HepG2 (cell line): ENCODE results near the gene SUSD6. TPM values are rescaled to one million over a fixed set of nuclear protein-coding genes. Genes with fewer than 3 reads are reported as not detected.

Source experiments
- ATAC-seq: fragments of 200-7000 bp; cut with Tn5 transposase; 3 replicates; pipeline ENCODE4 v1.9.1; 2020; ENCODE audit warnings: mild to moderate bottlenecking, moderate library complexity
- BruUV-seq: library from RNA; stranded (reverse); fragments of 400-500 nt; replicated peaks from 2 replicates; lab custom pipeline; 2021; lab: Mats Ljungman, UMichigan
- CTCF ChIA-PET: fragments of 300-600 bp; formaldehyde crosslinking; extraction: SDS; loops from one replicate; lab custom pipeline; 2021; ENCODE audit warnings: low total read pairs, inconsistent platforms, low intra/inter-chr PET ratio; lab: Yijun Ruan, JAX
- POLR2A ChIA-PET: fragments of 350-600 bp; sonication (Branson Sonifier 250); formaldehyde crosslinking; loops from one replicate; lab custom pipeline; 2020; ENCODE audit warnings: antibody characterized with exemption, inconsistent platforms; lab: Yijun Ruan, JAX
- DNase-seq: peaks from one replicate; pipeline ENCODE4 v3.0.0-alpha.2; 2015; ENCODE audit warnings: low spot score
- FAIRE-seq: peaks from 3 replicates; lab custom pipeline; 2011; peaks lifted over from hg19 to GRCh38; lab: Jason Lieb, UNC
- H2AFZ ChIP-seq: one replicate; pipeline ENCODE4 v1.6.1; 2011; ENCODE audit warnings: low read length, inconsistent platforms
- H3K27ac ChIP-seq: fragments of 300-600 bp; 3 replicates; pipeline ENCODE4 v1.8.0; 2011; ENCODE audit warnings: mixed run types, mild to moderate bottlenecking, mixed read lengths, low read length, inconsistent platforms; ENCODE audit not compliant: insufficient read depth; ENCODE audit errors: extremely low read length
- H3K27me3 ChIP-seq, 2 experiments: fragments of 200-600 bp in 1 of 2; 2 replicates in 1 of 2; 3 replicates in 1 of 2; pipeline versions ENCODE4 v1.6.0 to v1.8.0; 2011; ENCODE audit warnings: low read length in 2 of 2, mild to moderate bottlenecking in 2 of 2, moderate library complexity in 2 of 2, inconsistent platforms in 1 of 2; ENCODE audit not compliant: insufficient read depth in 2 of 2, control insufficient read depth in 1 of 2
- H3K36me3 ChIP-seq, 2 experiments: fragments of 200-600 bp in 1 of 2; replicated peaks in 1 of 2; 2 replicates in 1 of 2; 3 replicates in 1 of 2; pipeline versions ENCODE4 v1.5.1 to v1.8.0; 2011; ENCODE audit warnings: low read length in 2 of 2, inconsistent platforms in 1 of 2; ENCODE audit not compliant: insufficient read depth in 2 of 2, control insufficient read depth in 1 of 2
- H3K4me1 ChIP-seq: 2 replicates; pipeline ENCODE4 v1.5.1; 2012; ENCODE audit warnings: low read length, inconsistent platforms; ENCODE audit not compliant: insufficient read depth
- H3K4me2 ChIP-seq: 2 replicates; pipeline ENCODE4 v1.6.0; 2011; ENCODE audit warnings: low read depth, low read length, inconsistent platforms
- H3K4me3 ChIP-seq, 3 experiments: fragments of 200-600 bp in 1 of 3; sonication (generic), shearing (Covaris generic) in 1 of 3; replicated peaks in 1 of 3; 2 replicates each; pipeline ENCODE4 v1.5.1; 2011 to 2016; ENCODE audit warnings: low read length in 3 of 3, inconsistent platforms in 2 of 3, low read depth in 2 of 3, mild to moderate bottlenecking in 2 of 3, control low read depth in 1 of 3, mixed read lengths in 1 of 3; ENCODE audit not compliant: insufficient read depth in 1 of 3
- H3K79me2 ChIP-seq: one replicate; pipeline ENCODE4 v1.6.1; 2011; ENCODE audit warnings: low read length, inconsistent platforms; ENCODE audit not compliant: insufficient read depth
- H3K9ac ChIP-seq: 2 replicates; pipeline ENCODE4 v1.6.0; 2011; ENCODE audit warnings: mild to moderate bottlenecking, low read depth, low read length, inconsistent platforms; ENCODE audit not compliant: insufficient read depth
- H3K9me3 ChIP-seq: 2 replicates; pipeline ENCODE4 v1.5.1; 2012; ENCODE audit warnings: mild to moderate bottlenecking, low read length
- H4K20me1 ChIP-seq: 2 replicates; pipeline ENCODE4 v1.6.0; 2011; ENCODE audit warnings: inconsistent platforms, mild to moderate bottlenecking, low read length, moderate library complexity; ENCODE audit not compliant: insufficient read depth
- CEBPB ChIP-seq: IDR thresholded peaks from 2 replicates; pipeline ENCODE4 v1.6.1; 2011; ENCODE audit warnings: low read depth, low read length, improper control_type of control experiment, borderline replicate concordance
- CHD4 ChIP-seq: fragments of 200-600 bp; sonication (generic); IDR thresholded peaks from 2 replicates; pipeline ENCODE4 v1.7.0; 2017; ENCODE audit warnings: mild to moderate bottlenecking, low read length, borderline replicate concordance
- PHF20 ChIP-seq: sonication (generic); formaldehyde crosslinking; IDR thresholded peaks from 2 replicates; pipeline ENCODE4 v1.5.0; 2020; ENCODE audit warnings: mild to moderate bottlenecking, missing genetic modification reagents
- U2AF2 ChIP-seq: fragments of 200-400 bp; formaldehyde crosslinking; IDR thresholded peaks from 2 replicates; pipeline ENCODE4 v1.6.1; 2017; ENCODE audit warnings: low read depth, mild to moderate bottlenecking, low read length
- ZBTB1 ChIP-seq: sonication (generic); formaldehyde crosslinking; IDR thresholded peaks from 2 replicates; pipeline ENCODE4 v1.4.0; 2020; ENCODE audit warnings: missing genetic modification reagents, borderline replicate concordance
- ZEB1 ChIP-seq: IDR thresholded peaks from 2 replicates; pipeline ENCODE4 v1.6.1; 2012; ENCODE audit warnings: mild to moderate bottlenecking, low read depth, inconsistent platforms; ENCODE audit not compliant: insufficient replicate concordance
- ZNF567 ChIP-seq: sonication (generic); formaldehyde crosslinking; IDR thresholded peaks from 2 replicates; pipeline ENCODE4 v1.8.1; 2023; ENCODE audit warnings: mild to moderate bottlenecking, missing genetic modification reagents, borderline replicate concordance
- ZNF629 ChIP-seq: sonication (generic); formaldehyde crosslinking; conservative IDR thresholded peaks from 2 replicates; pipeline ENCODE4 v1.5.0; 2020; ENCODE audit warnings: missing genetic modification reagents
- WGBS: methylation state at CpG from one replicate; pipeline ENCODE4 v1.1.6; 2017; ENCODE audit warnings: low lambda C conversion rate; 5-methylcytosine and 5-hydroxymethylcytosine counted together
- in situ Hi-C: cut with HindIII; loops from 2 replicates; pipeline ENCODE4 v1.10.0; 2017; ENCODE audit warnings: low pct_unique_long_range_greater_than_20kb; ENCODE audit not compliant: extremely low pct_ligation_motif_present
- intact Hi-C: fragments of 100-400 bp; cut with micrococcal nuclease; formaldehyde crosslinking; loops from one replicate; pipeline ENCODE4 v1.10.0; 2022; ENCODE audit not compliant: unreplicated experiment
- polyA plus RNA-seq, 8 experiments: library from polyadenylated mRNA; depleted of rRNA in 3 of 8; stranded (reverse) in 7 of 8; unstranded in 1 of 8; fragments of >200 nt; fragmentation: Illumina TruSeq in 4 of 8; extraction: Trizol in 4 of 8; gene quantifications; 2 replicates each; pipeline versions ENCODE4 v1.2.1 to v1.2.3, GENCODE V29; 2011 to 2016; ENCODE audit warnings: low read depth in 4 of 8, missing spikeins in 1 of 8, mixed read lengths in 1 of 8; ENCODE audit not compliant: insufficient read depth in 1 of 8
- total RNA-seq, 5 experiments: library from RNA; depleted of rRNA; stranded (reverse); fragments of >200 nt; fragmentation: Illumina TruSeq; extraction: Trizol; gene quantifications; 2 replicates each; pipeline ENCODE4 v1.2.3, GENCODE V29; 2016; ENCODE audit warnings: low read depth in 1 of 5

The SUSD6 gene
- total and polyA plus RNA-seq, 2 of the 13 experiments (the other 11 are each of a cell fraction or from before 2014, with no cell fraction given) = 7.2 to 7.4 TPM

- Histone ChIP-seq H3K36me3 (no peaks in the 10 kb centered on the region), H2AFZ (no peak overlapping the region), H4K20me1 (no peaks in the 10 kb centered on the region), H3K4me3 (peak overlapping the region in 1 of 3 experiments; percentile 38; a peak in 1 of 6 replicates), H3K79me2 (peaks cover 16% of the 10 kb centered on the region), H3K27me3 (no peaks in the 10 kb centered on the region), H3K9me3 (peaks cover 8% of the 10 kb centered on the region), H3K27ac (no peak overlapping the region), H3K9ac (no peak overlapping the region), H3K4me2 (peak overlapping the region; percentile 61), H3K4me1 (peaks cover 79% of the 10 kb centered on the region)
- in situ Hi-C loops (no loop called here), intact Hi-C loops (loop anchor here (1.0 kb wide), 1 partner anchor 25 kb away; no protein-coding TSS in a partner anchor)
- ATAC-seq = no peak; the same call in 2 of the 3 replicates
- TF ChIP-seq CHD4 = 0 out of 2 replicates have a peak, but pooled peaks have one; percentile 20
- no peak for TF ChIP-seq ZBTB1 (CRISPR knock-in tag)
- no peak for TF ChIP-seq U2AF2
- 0 out of 2 replicates have a peak, but pooled peaks have one; percentile 20 for TF ChIP-seq PHF20 (CRISPR knock-in tag)
- TF ChIP-seq ZEB1 = no peak
- peak; percentile 86 for TF ChIP-seq ZNF629
- TF ChIP-seq ZNF567 = no peak
- TF ChIP-seq CEBPB = no peak
- no peak for DNase-seq
- ChIA-PET POLR2A (interaction anchor here (0.8 to 3.4 kb wide), 4 partner anchors 12 to 77 kb away, joined by 3 to 19 read pairs (median 4); no protein-coding TSS in a partner anchor), CTCF (no interaction called here)
- BruUV-seq = no TSS peak
- WGBS = 83% methylated on average over 7 of the region's 7 CpGs
- FAIRE-seq = no peak
Observed at GRCh38 chr14:69636718-69637480, 25.5 kb downstream of the SUSD6 start.
